Right ventricle myocardium inferior (tissue), 1 donor: ENCODE results near the gene UFD1. TPM values are rescaled to one million over a fixed set of nuclear protein-coding genes. Genes with fewer than 3 reads are reported as not detected.
A peak's percentile ranks its signal among the peaks of the same experiment; 100 is the strongest.

Source experiments
- ATAC-seq: fragments of 200-7000 bp; cut with Tn5 transposase; one replicate; pipeline ENCODE4 v1.9.1; 2020; ENCODE audit warnings: mild to moderate bottlenecking, moderate library complexity
- DNase-seq: peaks from one replicate; pipeline ENCODE4 v3.0.0; 2021; ENCODE audit errors: missing footprints
- intact Hi-C: fragments of 100-400 bp; cut with DNase I; formaldehyde crosslinking; loops from one replicate; pipeline ENCODE4 v1.11.0; 2022
- long read RNA-seq: library from polyadenylated mRNA; unstranded; transcript quantifications from one replicate; pipeline ENCODE4 v2.0.0, GENCODE V29; 2021
- total RNA-seq: library from RNA; stranded (reverse); fragmentation: NEBNext Ultra II Directional; extraction: Animal tissue kit (Norgen Biotek cat#: 25700); gene quantifications from one replicate; pipeline ENCODE4 v1.2.1, GENCODE V29; 2021
- donor health status: DM: no; HTN: yes; CAD: no; lungs with severe emphysema.

UFD1 gene
- total RNA-seq = 45.8 TPM
- long read RNA-seq, transcript UFD1-201 (12 exons, 1,814 nt) = major isoform, 21 of 29 reads
- long read RNA-seq, partial matches to known transcripts = 1 of 29 reads
- long read RNA-seq, other reads (novel, unspliced or antisense) = 7 of 29 reads

- ATAC-seq (peak; percentile 82), DNase-seq (peak; percentile 93)
- intact Hi-C loops = loop anchor here (2.0 to 5.0 kb wide), 3 partner anchors 46 to 357 kb away; partner anchors contain the start of genes CLTCL1, DGCR2 and MRPL40
Measured at GRCh38 chr22:19478901-19479354, at the start of gene UFD1. TSS of gene UFD1 (minus strand) at chr22:19479193. CDS start at chr22:19479085, 108 bp downstream.

- DNase-seq (no peak), ATAC-seq (no peak)
- intact Hi-C loops = no loop called here
Measured at GRCh38 chr22:19527861-19528417, 48.9 kb upstream of the UFD1 start.

GRCh38 chr22:19527321-19527721 lies 48.3 kb upstream of the UFD1 start:
- ATAC-seq = no peak
- DNase-seq = no peak
- intact Hi-C loops = no loop called here

GRCh38 chr22:19526702-19527111 lies 47.7 kb upstream of the UFD1 start:
- ATAC-seq (no peak), DNase-seq (no peak)
- intact Hi-C loops = no loop called here

- no peak for DNase-seq
- ATAC-seq = no peak
- intact Hi-C loops = no loop called here
Measured at GRCh38 chr22:19526076-19526701, 47.2 kb upstream of the UFD1 start.

GRCh38 chr22:19525666-19526065 lies 46.7 kb upstream of the UFD1 start:
- DNase-seq (no peak), ATAC-seq (no peak)
- intact Hi-C loops = loop anchor here (1.0 to 2.0 kb wide), 2 partner anchors 41 to 47 kb away; no protein-coding TSS in a partner anchor

- no peak for DNase-seq
- no peak for ATAC-seq
- intact Hi-C loops = loop anchor here (1.0 to 2.0 kb wide), 2 partner anchors 42 to 47 kb away; no protein-coding TSS in a partner anchor
Measured at GRCh38 chr22:19525116-19525660, 46.2 kb upstream of the UFD1 start.

- intact Hi-C loops = loop anchor here (1.0 to 5.0 kb wide), 3 partner anchors 42 to 98 kb away; no protein-coding TSS in a partner anchor
- DNase-seq (no peak), ATAC-seq (peak; percentile 36)
Measured at GRCh38 chr22:19524170-19525115, 45.5 kb upstream of the UFD1 start, which contains the start of gene CLDN5. TSS of gene CLDN5 (minus strand) at chr22:19524410. CDS start at chr22:19524255, 155 bp downstream.

GRCh38 chr22:19523240-19524169 lies 44.5 kb upstream of the UFD1 start:
- no peak for ATAC-seq
- DNase-seq = no peak
- intact Hi-C loops = loop anchor here (2.0 to 5.0 kb wide), 2 partner anchors 43 to 99 kb away; no protein-coding TSS in a partner anchor

- DNase-seq (no peak), ATAC-seq (no peak)
- intact Hi-C loops = loop anchor here (5.0 kb wide), 1 partner anchor 99 kb away; no protein-coding TSS in a partner anchor
Measured at GRCh38 chr22:19522881-19523239, 43.9 kb upstream of the UFD1 start.

GRCh38 chr22:19522190-19522880 lies 43.3 kb upstream of the UFD1 start:
- DNase-seq (no peak), ATAC-seq (peak; percentile 64)
- intact Hi-C loops = loop anchor here (5.0 kb wide), 1 partner anchor 100 kb away; no protein-coding TSS in a partner anchor

GRCh38 chr22:19520566-19521305 lies 41.7 kb upstream of the UFD1 start:
- intact Hi-C loops = loop anchor here (5.0 kb wide), 1 partner anchor 102 kb away; no protein-coding TSS in a partner anchor

GRCh38 chr22:19520007-19520406 lies 41.0 kb upstream of the UFD1 start:
- DNase-seq (no peak), ATAC-seq (no peak)
- intact Hi-C loops = loop anchor here (5.0 kb wide), 1 partner anchor 102 kb away; no protein-coding TSS in a partner anchor

More at GRCh38 chr22:19520566-19521305, 41.7 kb upstream of the UFD1 start:
- no peak for DNase-seq
- ATAC-seq = no peak

GRCh38 chr22:19519041-19519926 lies 40.3 kb upstream of the UFD1 start:
- DNase-seq = no peak

GRCh38 chr22:19518635-19519034 lies 39.6 kb upstream of the UFD1 start:
- ATAC-seq = no peak
- intact Hi-C loops = no loop called here
- DNase-seq = no peak

More at GRCh38 chr22:19519041-19519926, 40.3 kb upstream of the UFD1 start:
- intact Hi-C loops = no loop called here
- ATAC-seq = no peak
